ENCODE data around the gene NR5A1.

Gene NR5A1

GRCh38 chr9:124456341-124457078 lies 50.7 kb downstream of the NR5A1 start:
- no peak for DNase-seq

GRCh38 chr9:124455820-124456219 lies 51.4 kb downstream of the NR5A1 start:
- DNase-seq = no peak

- DNase-seq = no peak
These were observed 52.3 kb downstream of the NR5A1 start for GRCh38 chr9:124454791-124455443.

GRCh38 chr9:124454296-124454695 lies 52.9 kb downstream of the NR5A1 start:
- DNase-seq = no peak

- DNase-seq = no peak
These were observed 53.5 kb downstream of the NR5A1 start for GRCh38 chr9:124453586-124454191.

GRCh38 chr9:124452841-124453585 lies 54.2 kb downstream of the NR5A1 start:
- no peak for DNase-seq

- no peak for DNase-seq
These were observed 54.9 kb downstream of the NR5A1 start for GRCh38 chr9:124452326-124452725.

GRCh38 chr9:124450931-124451661 lies 56.1 kb downstream of the NR5A1 start:
- DNase-seq = no peak

GRCh38 chr9:124450241-124450924 lies 56.8 kb downstream of the NR5A1 start, which contains the start of gene ADGRD2:
Gene ADGRD2, plus strand, starts transcription at chr9:124450451. Its CDS starts 1,216 bp downstream, at chr9:124451667.
- no peak for DNase-seq

- DNase-seq = no peak
These were observed 57.6 kb downstream of the NR5A1 start for GRCh38 chr9:124449381-124450151.

GRCh38 chr9:124448019-124448418 lies 59.2 kb downstream of the NR5A1 start:
- no peak for DNase-seq

- DNase-seq = no peak
These were observed 59.9 kb downstream of the NR5A1 start for GRCh38 chr9:124447297-124447661.

- DNase-seq = no peak
These were observed 63.0 kb downstream of the NR5A1 start for GRCh38 chr9:124444166-124444565.

- DNase-seq = no peak
These were observed 63.6 kb downstream of the NR5A1 start for GRCh38 chr9:124443625-124444024.

- DNase-seq = no peak
These were observed 64.4 kb downstream of the NR5A1 start for GRCh38 chr9:124442826-124443225.

- DNase-seq = no peak
These were observed 64.8 kb downstream of the NR5A1 start for GRCh38 chr9:124442379-124442778.

- DNase-seq = no peak
These were observed 65.9 kb downstream of the NR5A1 start for GRCh38 chr9:124441291-124441690.

GRCh38 chr9:124440786-124441185 lies 66.4 kb downstream of the NR5A1 start:
- no peak for DNase-seq

GRCh38 chr9:124439686-124440243 lies 67.4 kb downstream of the NR5A1 start:
- DNase-seq = no peak

GRCh38 chr9:124439086-124439485 lies 68.1 kb downstream of the NR5A1 start:
- DNase-seq = no peak

GRCh38 chr9:124438091-124438490 lies 69.1 kb downstream of the NR5A1 start:
- no peak for DNase-seq

Measured in stimulated activated CD4-positive, alpha-beta T cell treated with anti-CD3 and anti-CD28 coated beads, Interleukin-4, amount 100 ng/mL, for 4 hours (primary cell).